GM21423 (cell line): ENCODE results near the gene LCK.

Experiments
- ATAC-seq: cut with Tn5 transposase; IDR thresholded peaks from one replicate; pipeline ENCODE4 v1.9.1; 2021; ENCODE audit warnings: mild to moderate bottlenecking, moderate library complexity; ENCODE audit not compliant: unreplicated experiment

Gene LCK

DNA sequence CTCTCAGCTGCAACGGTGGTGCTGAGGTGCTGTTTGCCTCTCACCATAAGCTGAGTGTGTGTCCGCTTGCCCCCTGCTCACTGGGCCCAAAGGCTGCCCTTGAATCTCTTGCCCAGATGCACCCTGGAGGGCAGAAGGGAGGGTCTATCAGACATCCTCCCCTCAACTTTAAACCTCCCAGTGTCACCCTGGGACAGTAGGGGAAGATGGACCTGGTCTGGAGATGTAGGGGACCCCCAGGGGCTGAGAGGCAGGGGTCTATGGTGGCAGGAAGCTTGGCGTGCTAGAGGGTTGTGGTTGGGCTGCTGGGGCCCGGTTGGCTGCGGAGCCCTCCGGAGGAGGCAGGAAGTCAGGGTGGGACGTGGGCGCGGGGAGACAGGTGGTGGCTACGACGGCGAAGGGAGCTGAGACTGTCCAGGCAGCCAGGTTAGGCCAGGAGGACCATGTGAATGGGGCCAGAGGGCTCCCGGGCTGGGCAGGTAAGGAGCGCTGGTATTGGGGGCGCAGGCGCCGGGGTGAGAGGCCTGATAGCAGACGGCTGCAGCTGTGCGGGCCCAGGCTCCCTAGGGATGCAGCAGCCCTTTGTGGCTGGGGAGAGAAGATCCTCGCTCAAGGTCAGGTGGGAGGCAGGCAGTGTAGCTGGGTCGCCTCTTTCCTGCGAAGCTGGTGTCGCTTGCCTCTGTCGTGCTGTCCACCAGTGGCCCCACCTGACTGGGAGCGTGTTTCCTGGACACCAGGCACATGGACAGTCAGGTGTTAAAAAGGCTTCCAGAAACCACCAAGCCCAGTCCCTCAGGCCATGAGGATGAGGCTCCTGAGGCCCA is at the start of gene LCK:
TSS of gene LCK (plus strand) at position 373 of the 824 bp plus-strand sequence. CDS start 23,065 bp downstream, outside the sequence.
- peak; percentile 25 for ATAC-seq

DNA sequence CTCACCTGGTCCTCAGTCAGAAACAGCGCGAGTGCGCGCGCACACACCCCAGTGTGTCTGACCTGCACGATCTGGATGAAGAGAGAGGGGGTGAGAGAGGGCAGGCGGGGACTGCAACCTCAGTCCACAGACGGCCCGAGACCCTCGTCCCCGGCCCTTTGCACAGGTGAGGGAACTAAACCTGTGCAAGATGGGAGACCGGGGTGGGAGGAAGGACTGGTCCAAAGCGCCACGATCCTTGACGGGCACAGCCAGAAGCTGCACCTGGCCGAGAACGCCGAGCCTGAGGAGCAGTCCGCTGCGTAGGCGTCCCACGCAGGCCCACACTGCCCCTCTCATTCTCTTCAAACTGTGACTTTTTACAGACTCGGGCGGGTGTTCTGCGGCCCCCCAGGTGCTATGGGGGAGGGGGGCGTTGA is 46.1 kb upstream of the LCK start:
- ATAC-seq: no peak

DNA sequence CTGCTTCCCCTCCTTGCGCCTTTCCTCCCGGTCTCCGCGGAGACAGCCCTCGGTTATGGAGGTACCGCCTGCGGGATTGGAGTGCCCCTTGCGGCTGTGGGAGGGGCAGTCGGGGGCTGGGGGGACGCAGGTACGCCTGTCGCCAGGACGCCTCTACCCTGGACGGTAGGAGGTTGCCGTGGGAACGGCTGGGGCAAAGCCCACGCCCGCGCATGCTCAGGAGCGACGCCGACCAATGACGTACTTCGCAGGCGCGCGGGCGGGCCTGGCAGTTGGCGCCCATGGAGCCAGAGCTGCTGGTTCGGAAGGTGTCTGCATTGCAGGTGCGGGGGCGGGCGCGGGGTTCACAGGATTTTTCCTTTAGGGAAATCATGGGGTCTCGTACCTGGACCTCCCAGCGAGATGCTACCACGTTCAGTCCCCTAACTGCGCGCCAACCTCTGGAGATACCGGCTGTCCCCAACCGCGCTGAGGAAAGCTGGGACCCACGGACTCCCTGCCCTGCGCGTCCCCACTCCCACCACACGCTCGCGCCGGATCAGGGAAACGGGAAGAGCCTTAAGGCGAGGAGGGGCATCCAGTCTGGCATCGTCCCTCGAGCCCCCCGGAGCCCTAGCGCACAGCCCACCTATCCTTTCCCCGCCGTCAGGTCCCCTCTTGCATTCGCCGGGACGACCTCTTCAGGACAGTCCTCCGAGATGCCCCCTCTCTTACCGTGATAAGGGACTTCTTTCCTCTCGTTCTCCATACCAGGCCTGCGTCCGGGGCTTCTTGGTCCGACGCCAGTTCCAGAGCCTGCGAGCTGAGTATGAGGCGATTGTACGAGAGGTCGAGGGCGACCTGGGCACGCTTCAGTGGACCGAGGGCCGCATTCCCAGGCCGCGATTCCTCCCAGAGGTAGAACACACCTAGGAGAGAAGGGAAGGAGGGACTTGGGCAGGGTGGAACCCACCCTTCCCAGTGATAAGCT is 45.4 kb upstream of the LCK start, which contains the start of gene IQCC:
TSS of gene IQCC (plus strand) at position 271 of the 970 bp plus-strand sequence. CDS start at position 282, 11 bp downstream.
- peak; percentile 43 for ATAC-seq

GRCh38 chr1:32208469-32208868 is 42.6 kb upstream of the LCK start:
- no peak for ATAC-seq

DNA sequence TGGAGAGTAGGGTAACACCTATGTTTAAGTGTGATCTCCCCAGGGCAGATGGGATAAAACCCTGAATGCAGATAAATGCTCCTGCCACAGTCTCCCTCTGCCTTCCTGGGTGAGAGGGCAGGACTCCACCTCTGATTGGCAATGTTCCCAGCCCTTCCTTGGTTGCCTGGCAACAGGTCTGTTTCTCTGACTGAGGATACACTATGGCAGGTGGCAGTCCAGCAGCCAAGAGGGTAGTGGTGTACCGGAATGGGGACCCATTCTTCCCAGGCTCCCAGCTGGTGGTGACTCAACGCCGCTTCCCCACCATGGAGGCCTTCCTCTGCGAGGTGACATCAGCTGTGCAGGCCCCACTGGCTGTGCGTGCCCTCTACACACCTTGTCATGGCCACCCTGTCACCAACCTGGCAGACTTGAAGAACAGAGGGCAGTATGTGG is 42.2 kb upstream of the LCK start, which contains the start of gene DCDC2B:
TSS of gene DCDC2B (plus strand) at position 199 of the 438 bp plus-strand sequence. CDS start at position 204, 5 bp downstream.
- no peak for ATAC-seq

- ATAC-seq: no peak
These were observed 35.2 kb upstream of the LCK start for GRCh38 chr1:32215629-32216480.

DNA sequence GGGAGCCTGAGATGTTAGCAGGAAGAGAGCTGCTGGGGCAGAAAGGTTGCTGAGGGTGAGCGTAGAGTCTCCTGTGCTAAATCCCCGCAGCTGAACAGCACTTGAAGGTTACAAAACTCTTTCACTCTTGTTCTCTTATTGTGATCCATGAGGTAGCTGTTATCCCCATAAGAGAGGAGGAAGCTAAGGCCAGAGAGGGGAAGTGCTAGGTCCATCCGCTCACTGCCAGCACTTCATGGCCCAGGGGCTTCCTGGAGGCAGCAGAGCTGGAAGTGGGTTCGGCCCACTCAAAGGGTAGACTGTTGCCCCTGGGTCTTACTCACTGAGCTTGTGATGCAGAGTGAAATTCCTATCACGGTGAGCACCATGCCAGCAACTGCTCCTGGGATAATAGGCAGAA is 34.5 kb upstream of the LCK start:
- no peak for ATAC-seq

- no peak for ATAC-seq
These were observed 32.0 kb upstream of the LCK start for GRCh38 chr1:32219022-32219421.

DNA sequence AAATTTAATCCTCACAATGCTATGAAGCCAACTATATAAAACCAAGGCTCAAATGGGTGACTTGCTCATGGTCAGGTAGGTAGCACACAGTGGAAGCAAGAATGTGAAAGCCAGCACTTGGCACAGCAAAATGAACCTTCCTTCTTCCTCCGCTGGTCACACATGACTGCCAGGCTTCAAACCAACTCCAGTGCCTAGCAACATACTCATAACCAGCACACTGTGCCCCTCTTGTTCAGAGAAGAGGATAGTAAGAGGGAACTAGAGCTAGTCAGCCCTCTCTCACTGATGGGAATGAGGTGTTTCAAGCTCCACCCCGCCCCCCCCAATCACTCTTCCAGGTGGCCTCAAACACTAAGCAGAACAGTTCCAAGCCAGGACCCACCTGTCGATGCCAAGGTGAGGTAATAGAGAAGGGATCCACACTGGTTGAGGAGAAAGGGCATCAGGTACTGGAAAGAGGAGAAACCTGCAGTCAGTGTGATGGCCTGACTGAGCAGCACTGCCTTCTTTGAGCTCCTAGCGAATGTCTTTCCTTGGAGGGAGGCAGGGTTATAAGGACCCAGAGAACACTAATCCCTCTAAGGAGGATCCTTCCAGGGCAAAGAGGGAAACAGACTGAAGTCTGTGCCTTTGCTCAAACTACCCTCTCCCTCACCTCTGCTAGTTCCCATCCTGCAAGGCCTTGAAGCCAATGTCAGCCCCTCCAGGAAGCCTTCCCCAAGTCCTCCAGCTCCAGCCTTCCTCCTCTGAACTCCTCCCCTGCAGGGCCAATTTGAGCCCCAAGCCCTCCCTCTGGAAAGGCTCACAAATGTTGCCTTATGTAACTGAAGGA is 30.1 kb upstream of the LCK start:
- ATAC-seq: no peak

DNA sequence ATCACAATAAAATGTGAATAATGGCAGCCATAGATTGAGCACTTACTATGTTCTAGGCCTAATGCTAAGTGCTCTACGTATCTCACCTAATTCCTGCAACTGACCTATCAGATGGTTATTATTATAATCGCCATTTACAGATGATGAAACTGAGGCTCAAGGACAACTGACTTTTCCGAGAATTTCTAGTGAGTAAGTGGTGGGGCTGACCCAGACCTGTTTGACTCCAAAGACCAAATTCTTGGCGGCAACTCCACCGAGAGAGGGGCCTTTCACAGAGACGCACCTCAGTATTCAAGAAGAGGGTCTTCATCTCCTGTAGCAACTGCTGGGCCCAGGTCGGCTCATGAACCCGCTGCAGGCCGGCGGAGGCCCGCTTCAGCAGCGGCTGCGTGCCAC is 29.5 kb upstream of the LCK start:
- no peak for ATAC-seq

GRCh38 chr1:32221980-32222755 is 28.9 kb upstream of the LCK start, which contains the start of the genes EIF3I and TMEM234:
Gene EIF3I, plus strand, starts transcription at chr1:32222407. Its CDS starts 35 bp downstream, at chr1:32222442.
Gene TMEM234, minus strand, starts transcription at chr1:32222353. Its CDS starts 31 bp downstream, at chr1:32222322.
- ATAC-seq: peak; percentile 95

DNA sequence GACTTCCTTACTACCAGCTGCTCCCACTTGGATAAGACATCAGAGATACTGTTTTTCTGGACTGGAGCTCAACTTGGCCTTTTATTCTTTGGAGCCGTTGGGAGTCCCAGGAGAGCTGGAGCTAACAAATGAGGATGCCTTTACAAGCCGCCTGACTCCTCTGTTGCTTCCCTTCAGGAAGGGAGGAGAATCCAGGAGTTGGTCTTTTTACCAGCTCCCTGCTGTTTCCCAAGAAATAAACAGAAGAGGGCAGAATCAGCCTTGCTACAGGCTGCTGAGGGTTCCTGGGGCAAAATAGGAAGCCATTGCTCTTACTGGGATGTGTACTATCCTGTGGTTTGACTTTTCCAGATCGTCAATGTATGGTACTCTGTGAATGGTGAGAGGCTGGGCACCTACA is 27.4 kb upstream of the LCK start:
- ATAC-seq: no peak

GRCh38 chr1:32224285-32224684 is 26.8 kb upstream of the LCK start:
- ATAC-seq: no peak

DNA sequence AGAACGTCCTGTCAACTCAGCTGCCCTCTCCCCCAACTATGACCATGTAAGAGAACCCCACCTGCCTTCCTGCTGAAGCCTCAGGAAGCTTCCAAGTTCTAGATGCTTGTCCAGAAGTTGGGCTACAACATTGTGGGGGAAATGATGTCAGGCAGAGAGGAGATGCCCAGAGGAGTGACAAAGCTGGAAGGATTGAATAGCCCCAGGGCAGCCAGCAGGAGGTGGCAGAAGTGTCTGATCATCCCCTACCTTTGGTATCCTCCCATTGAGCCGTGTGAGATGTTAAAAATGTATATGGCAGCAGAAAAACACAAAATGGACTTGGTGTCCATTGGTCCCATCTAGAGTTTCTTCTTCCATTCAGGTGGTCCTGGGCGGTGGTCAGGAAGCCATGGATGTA is 22.3 kb upstream of the LCK start:
- no peak for ATAC-seq

GRCh38 chr1:32231843-32232432 is 19.1 kb upstream of the LCK start:
- ATAC-seq: no peak

- no peak for ATAC-seq
These were observed 18.3 kb upstream of the LCK start for GRCh38 chr1:32232558-32233304.

DNA sequence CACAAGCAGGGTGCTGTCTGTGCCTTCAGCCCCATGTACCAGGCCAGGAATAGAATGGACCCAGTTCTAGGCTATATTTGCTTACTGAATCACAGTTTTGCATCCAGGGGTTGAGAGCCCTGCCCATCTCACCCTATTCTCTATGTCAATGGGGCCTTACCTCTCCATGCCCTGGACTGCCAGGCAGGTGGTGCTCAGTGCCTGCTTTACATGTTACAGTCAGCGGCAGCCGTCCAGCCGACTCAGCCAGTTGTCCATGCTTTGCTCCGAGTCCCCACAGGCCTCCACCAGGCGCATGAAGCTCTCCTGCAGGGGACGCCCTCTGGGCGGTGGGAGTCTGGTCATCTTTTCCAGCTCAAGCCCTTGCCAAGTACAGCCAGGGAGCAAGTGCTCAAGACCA is 16.3 kb upstream of the LCK start:
- ATAC-seq: no peak
